Skeletal muscle satellite cell (primary cell): Measurements from ENCODE around the gene KDM4C.
"Not testable (repeated sequence)": the region's sequence is repeated elsewhere in the genome, so short reads cannot be mapped to it uniquely, and the experiment has no call there.

Experiments
- H3K27me3 ChIP-seq: 2 replicates; pipeline ENCODE4 v1.7.0; 2013; ENCODE audit warnings: low read length; ENCODE audit not compliant: control insufficient read depth, insufficient read depth
- H3K36me3 ChIP-seq: 2 replicates; pipeline ENCODE4 v1.7.0; 2013; ENCODE audit warnings: mild to moderate bottlenecking, control low read depth, low read length; ENCODE audit not compliant: insufficient read depth
- H3K4me1 ChIP-seq: 2 replicates; pipeline ENCODE4 v1.7.0; 2013; ENCODE audit warnings: low read length; ENCODE audit not compliant: control insufficient read depth, insufficient read depth
- H3K4me2 ChIP-seq: 2 replicates; pipeline ENCODE4 v1.7.0; 2013; ENCODE audit warnings: mild to moderate bottlenecking, low read length
- H3K4me3 ChIP-seq: 2 replicates; pipeline ENCODE4 v1.7.0; 2013; ENCODE audit warnings: low read length
- H3K9ac ChIP-seq: 2 replicates; pipeline ENCODE4 v1.7.0; 2013; ENCODE audit warnings: mild to moderate bottlenecking, low read depth, low read length, moderate library complexity
- H3K9me3 ChIP-seq: replicated peaks from 2 replicates; pipeline ENCODE4 v1.7.0; 2013; ENCODE audit warnings: mild to moderate bottlenecking, control low read depth, low read length

Gene KDM4C

GRCh38 chr9:7172154-7173115, 414.7 kb downstream of the KDM4C start:
- H3K4me2 ChIP-seq, result no peak overlapping the region
- peaks cover 3% of the 10 kb centered on the region for H3K36me3 ChIP-seq
- no peak overlapping the region for H3K4me3 ChIP-seq
- H3K9me3 ChIP-seq, result no peaks in the 10 kb centered on the region
- no peak overlapping the region for H3K9ac ChIP-seq
- no peaks in the 10 kb centered on the region for H3K27me3 ChIP-seq
- peaks cover 12% of the 10 kb centered on the region for H3K4me1 ChIP-seq

DNA sequence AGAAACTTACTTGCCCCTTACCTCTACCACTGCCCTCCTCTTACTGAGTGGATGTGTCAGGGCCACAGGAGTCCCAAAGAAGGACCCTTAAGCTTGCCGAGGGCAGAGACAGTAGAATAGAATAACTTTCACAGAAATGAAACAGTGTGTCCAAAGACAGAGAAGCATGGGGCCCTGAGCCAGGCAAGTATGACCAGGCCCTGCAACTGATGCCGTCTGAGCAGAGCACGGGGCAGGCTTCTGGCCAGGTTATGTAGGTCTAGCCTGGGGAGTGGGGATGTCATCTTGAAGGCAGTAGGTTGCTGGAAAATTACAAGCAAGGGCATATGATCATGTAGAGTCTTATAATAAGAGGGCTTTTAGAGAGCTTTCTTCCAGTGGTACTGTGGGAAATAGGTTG, 415.4 kb downstream of the KDM4C start:
- Histone ChIP-seq H3K27me3 (no peaks in the 10 kb centered on the region), H3K4me2 (no peak overlapping the region), H3K36me3 (peaks cover 3% of the 10 kb centered on the region), H3K4me3 (no peak overlapping the region), H3K4me1 (peaks cover 12% of the 10 kb centered on the region), H3K9me3 (no peaks in the 10 kb centered on the region), H3K9ac (no peak overlapping the region)

DNA sequence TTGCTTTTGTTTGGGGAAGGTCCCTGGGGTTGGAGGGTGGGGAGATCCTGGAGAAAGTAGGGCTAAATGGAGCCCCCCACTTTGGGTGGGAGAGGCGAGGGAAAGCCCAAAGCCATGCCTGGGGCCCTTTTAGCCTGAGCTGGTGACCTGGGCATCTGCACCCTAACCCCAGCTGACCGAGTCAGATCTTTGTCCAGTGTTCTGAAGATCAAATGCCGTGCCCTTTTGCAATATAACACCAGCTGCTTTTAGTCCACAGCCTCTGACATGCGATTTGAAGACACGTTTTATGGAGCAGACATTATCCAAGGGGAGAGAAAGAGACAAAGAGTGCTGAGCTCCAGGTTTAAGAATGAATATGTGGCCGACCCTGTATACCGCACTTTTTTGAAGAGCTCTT, 416.5 kb downstream of the KDM4C start:
- H3K4me2 ChIP-seq, result no peak overlapping the region
- peaks cover 3% of the 10 kb centered on the region for H3K36me3 ChIP-seq
- H3K4me1 ChIP-seq, result peaks cover 12% of the 10 kb centered on the region
- no peak overlapping the region for H3K4me3 ChIP-seq
- H3K9ac ChIP-seq, result no peak overlapping the region
- no peaks in the 10 kb centered on the region for H3K9me3 ChIP-seq
- H3K27me3 ChIP-seq, result no peaks in the 10 kb centered on the region

DNA sequence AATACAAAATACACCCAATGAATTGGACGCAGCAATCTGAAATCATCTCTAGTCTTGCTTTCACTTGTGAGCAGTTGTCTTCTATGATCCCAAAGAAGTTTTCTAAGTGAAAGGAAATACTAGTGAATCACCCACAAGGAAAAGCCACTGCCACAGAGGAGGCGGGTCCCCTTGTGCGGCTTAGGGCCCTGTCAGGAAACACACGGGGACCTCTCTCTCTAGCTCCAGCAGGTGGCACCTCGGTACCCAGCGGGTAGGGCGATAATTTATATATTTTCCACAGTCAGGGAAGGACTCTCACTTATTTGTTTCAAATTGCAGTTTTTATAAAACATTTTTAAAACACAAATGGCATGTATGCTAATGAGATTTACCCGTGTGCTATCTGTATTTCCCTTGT, 417.1 kb downstream of the KDM4C start:
- Histone ChIP-seq H3K27me3 (no peaks in the 10 kb centered on the region), H3K4me3 (no peak overlapping the region), H3K4me1 (peaks cover 12% of the 10 kb centered on the region), H3K9ac (no peak overlapping the region), H3K36me3 (peaks cover 3% of the 10 kb centered on the region), H3K4me2 (no peak overlapping the region), H3K9me3 (no peaks in the 10 kb centered on the region)

DNA sequence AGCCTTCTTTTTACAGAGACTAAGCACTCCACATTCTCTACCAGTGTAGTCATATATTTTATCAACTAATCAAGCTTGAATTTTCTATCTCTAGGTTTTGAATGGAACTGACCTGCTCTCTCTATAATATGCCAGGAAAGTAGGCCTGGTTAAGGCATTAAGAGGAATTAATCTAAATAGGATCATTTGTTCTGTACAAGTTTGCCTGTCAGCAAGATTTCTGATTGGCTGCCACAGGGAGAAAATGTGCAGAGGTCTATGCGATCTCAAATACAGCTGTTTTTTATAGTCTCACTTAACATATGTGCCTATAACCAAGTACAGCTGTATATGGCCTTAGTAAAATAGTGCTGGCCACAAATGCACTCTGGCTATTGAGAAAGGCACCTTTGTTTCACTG, 418.8 kb downstream of the KDM4C start:
- no peak overlapping the region for H3K4me3 ChIP-seq
- H3K4me1 ChIP-seq, result peaks cover 12% of the 10 kb centered on the region
- no peak overlapping the region for H3K9ac ChIP-seq
- H3K27me3 ChIP-seq, result no peaks in the 10 kb centered on the region
- no peaks in the 10 kb centered on the region for H3K9me3 ChIP-seq
- no peak overlapping the region for H3K4me2 ChIP-seq
- peaks cover 3% of the 10 kb centered on the region for H3K36me3 ChIP-seq

- Histone ChIP-seq H3K4me2 (no peak overlapping the region), H3K4me1 (peaks cover 11% of the 10 kb centered on the region), H3K9me3 (no peaks in the 10 kb centered on the region), H3K36me3 (peaks cover 3% of the 10 kb centered on the region), H3K4me3 (no peak overlapping the region), H3K27me3 (no peaks in the 10 kb centered on the region), H3K9ac (no peak overlapping the region)
These were observed 419.6 kb downstream of the KDM4C start for GRCh38 chr9:7177383-7177782.

DNA sequence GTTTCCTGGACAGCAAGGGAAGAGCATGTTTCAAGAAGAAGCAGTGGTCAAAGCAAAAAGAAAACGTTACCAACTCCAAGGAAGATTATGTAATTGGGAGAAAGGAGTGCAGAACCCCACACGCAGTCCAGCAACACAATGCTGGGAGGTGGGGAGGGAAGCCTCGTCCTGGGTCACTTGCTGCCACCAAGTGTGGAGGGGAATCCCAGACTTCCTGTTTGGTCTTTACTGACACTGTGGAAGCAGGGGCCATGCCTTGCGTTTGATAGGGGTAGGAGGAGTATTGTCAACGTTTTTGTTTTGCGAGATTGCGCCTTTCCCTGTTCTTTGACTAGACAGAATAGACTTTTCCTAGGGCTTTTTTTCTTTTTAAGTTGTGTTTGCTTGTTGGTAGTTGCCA, 421.0 kb downstream of the KDM4C start:
- no peaks in the 10 kb centered on the region for H3K27me3 ChIP-seq
- no peaks in the 10 kb centered on the region for H3K4me1 ChIP-seq
- H3K4me3 ChIP-seq, result no peak overlapping the region
- H3K9me3 ChIP-seq, result no peaks in the 10 kb centered on the region
- peaks cover 3% of the 10 kb centered on the region for H3K36me3 ChIP-seq
- H3K9ac ChIP-seq, result no peak overlapping the region
- no peak overlapping the region for H3K4me2 ChIP-seq

DNA sequence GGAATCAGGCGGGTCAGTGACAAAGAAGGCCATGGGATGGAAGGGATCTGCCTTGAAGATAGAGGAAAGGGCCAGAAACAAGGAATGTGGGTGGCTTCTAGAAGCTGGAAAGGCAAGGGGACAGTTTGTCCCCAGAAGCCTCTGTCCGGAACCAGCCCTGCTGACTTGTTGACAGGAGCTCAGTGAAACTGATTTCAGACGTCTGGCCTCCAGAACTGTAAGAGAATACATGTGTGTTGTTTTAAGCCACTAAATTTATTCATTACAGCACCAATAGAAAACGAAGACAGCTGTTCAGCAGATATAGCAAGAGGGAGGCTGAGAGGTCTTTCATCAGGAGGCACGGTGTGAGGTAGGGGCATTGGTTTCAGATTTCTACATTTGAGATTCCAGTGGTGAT, 422.5 kb downstream of the KDM4C start:
- no peak overlapping the region for H3K4me3 ChIP-seq
- no peaks in the 10 kb centered on the region for H3K27me3 ChIP-seq
- no peak overlapping the region for H3K4me2 ChIP-seq
- H3K9me3 ChIP-seq, result no peaks in the 10 kb centered on the region
- no peaks in the 10 kb centered on the region for H3K36me3 ChIP-seq
- H3K4me1 ChIP-seq, result peaks cover 1% of the 10 kb centered on the region
- no peak overlapping the region for H3K9ac ChIP-seq

DNA sequence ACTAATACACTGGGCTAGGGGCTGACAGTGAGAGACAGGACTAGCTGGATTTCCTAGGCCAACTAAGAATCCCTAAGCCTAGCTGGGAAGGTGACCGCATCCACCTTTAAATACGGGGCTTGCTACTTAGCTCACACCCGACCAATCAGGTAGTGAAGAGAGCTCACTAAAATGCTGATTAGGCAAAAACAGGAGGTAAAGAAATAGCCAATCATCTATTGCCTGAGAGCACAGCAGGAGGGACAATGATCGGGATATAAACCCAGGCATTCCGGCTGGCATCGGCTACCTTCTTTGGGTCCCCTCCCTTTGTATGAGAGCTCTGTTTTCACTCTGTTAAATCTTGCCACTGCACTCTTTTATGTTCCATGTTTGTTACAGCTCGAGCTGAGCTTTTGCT, 425.4 kb downstream of the KDM4C start:
- not testable (repeated sequence) for H3K4me2 ChIP-seq, H3K27me3 ChIP-seq, H3K4me3 ChIP-seq, H3K9ac ChIP-seq, H3K36me3 ChIP-seq, H3K9me3 ChIP-seq, H3K4me1 ChIP-seq

GRCh38 chr9:7185612-7186011, 427.8 kb downstream of the KDM4C start:
- no peaks in the 10 kb centered on the region for H3K36me3 ChIP-seq
- no peak overlapping the region for H3K9ac ChIP-seq
- H3K4me1 ChIP-seq, result peaks cover 7% of the 10 kb centered on the region
- H3K4me3 ChIP-seq, result no peak overlapping the region
- no peaks in the 10 kb centered on the region for H3K27me3 ChIP-seq
- H3K9me3 ChIP-seq, result no peaks in the 10 kb centered on the region
- no peak overlapping the region for H3K4me2 ChIP-seq

GRCh38 chr9:7186175-7186574, 428.4 kb downstream of the KDM4C start:
- H3K4me3 ChIP-seq, result no peak overlapping the region
- peaks cover 7% of the 10 kb centered on the region for H3K4me1 ChIP-seq
- H3K4me2 ChIP-seq, result no peak overlapping the region
- no peaks in the 10 kb centered on the region for H3K36me3 ChIP-seq
- no peak overlapping the region for H3K9ac ChIP-seq
- no peaks in the 10 kb centered on the region for H3K9me3 ChIP-seq
- H3K27me3 ChIP-seq, result no peaks in the 10 kb centered on the region

DNA sequence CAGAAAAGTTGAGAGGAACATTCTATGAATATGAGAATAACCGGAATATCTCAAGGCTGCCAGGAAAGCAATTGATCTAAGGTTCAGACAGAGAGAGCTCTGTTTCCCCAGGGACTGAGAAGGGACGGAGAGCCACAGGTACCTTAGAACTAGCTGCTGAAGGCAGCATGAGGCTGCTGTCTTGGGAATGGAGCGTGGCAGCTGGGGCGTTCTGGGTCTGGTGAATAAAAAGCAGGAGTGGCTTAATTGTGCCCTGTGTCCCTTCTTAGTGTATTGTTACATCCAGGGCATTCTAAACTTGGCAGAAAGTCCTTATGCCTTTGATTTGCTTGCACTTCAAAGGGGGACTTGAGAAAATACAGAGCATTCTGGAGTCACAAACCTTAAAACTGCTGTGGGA, 434.5 kb downstream of the KDM4C start:
- no peak overlapping the region for H3K4me2 ChIP-seq
- no peaks in the 10 kb centered on the region for H3K9me3 ChIP-seq

More for the DNA sequence above, 434.5 kb downstream of the KDM4C start:
- no peaks in the 10 kb centered on the region for H3K36me3 ChIP-seq
- H3K9ac ChIP-seq, result no peak overlapping the region
- H3K4me3 ChIP-seq, result no peak overlapping the region
- H3K27me3 ChIP-seq, result no peaks in the 10 kb centered on the region
- no peaks in the 10 kb centered on the region for H3K4me1 ChIP-seq
